Activated T-cell treated with anti-CD3 and anti-CD28 coated beads, Interleukin-2, amount 50 U/mL, for 48 hours (primary cell): Measurements from ENCODE around the gene ZNF619.
A peak's percentile ranks its signal among the peaks of the same experiment; 100 is the strongest.

Source experiments
- DNase-seq, 2 experiments: peaks; one replicate each; pipeline ENCODE4 v3.0.0-alpha.2; 2020

ZNF619 gene

GRCh38 chr3:40468018-40468417 is 8.9 kb upstream of the ZNF619 start:
- DNase-seq, result no peak

- no peak for DNase-seq
Observed at GRCh38 chr3:40470701-40471100, 6.2 kb upstream of the ZNF619 start.

- DNase-seq, result no peak
Observed at GRCh38 chr3:40477666-40478065, 744 bp downstream of the ZNF619 start.

- no peak for DNase-seq
Observed at GRCh38 chr3:40487172-40487571, 10.2 kb downstream of the ZNF619 start.

- DNase-seq, result no peak
Observed at GRCh38 chr3:40490916-40491315, 14.0 kb downstream of the ZNF619 start.

GRCh38 chr3:40494698-40495097 is 17.8 kb downstream of the ZNF619 start:
- no peak for DNase-seq

- no peak for DNase-seq
Observed at GRCh38 chr3:40497288-40497687, 20.4 kb downstream of the ZNF619 start.

GRCh38 chr3:40499952-40500351 is 23.0 kb downstream of the ZNF619 start:
- no peak for DNase-seq

GRCh38 chr3:40502034-40502433 is 25.1 kb downstream of the ZNF619 start:
- no peak for DNase-seq

GRCh38 chr3:40504636-40505430 is 27.9 kb downstream of the ZNF619 start:
- DNase-seq, result no peak

- DNase-seq, result peak; percentile 58 to 66
Observed at GRCh38 chr3:40505599-40506462, 28.9 kb downstream of the ZNF619 start, which contains the start of gene ZNF620. Gene ZNF620 (plus strand): TSS chr3:40506039. CDS start chr3:40506353, 314 bp downstream.

GRCh38 chr3:40511031-40511718 is 34.3 kb downstream of the ZNF619 start:
- DNase-seq, result no peak

- no peak for DNase-seq
Observed at GRCh38 chr3:40516201-40516600, 39.3 kb downstream of the ZNF619 start.

- DNase-seq, result no peak
Observed at GRCh38 chr3:40518067-40518466, 41.1 kb downstream of the ZNF619 start.

GRCh38 chr3:40518848-40519247 is 41.9 kb downstream of the ZNF619 start:
- no peak for DNase-seq

- no peak for DNase-seq
Observed at GRCh38 chr3:40521254-40521653, 44.3 kb downstream of the ZNF619 start.

GRCh38 chr3:40523781-40524180 is 46.9 kb downstream of the ZNF619 start:
- no peak for DNase-seq

- DNase-seq, result no peak
Observed at GRCh38 chr3:40524222-40524567, 47.3 kb downstream of the ZNF619 start.

- DNase-seq, result peak; percentile 89 to 92
Observed at GRCh38 chr3:40524568-40525285, 47.8 kb downstream of the ZNF619 start, which contains the start of gene ZNF621. Gene ZNF621 (plus strand): TSS chr3:40524960. CDS start chr3:40525841, 881 bp downstream.

GRCh38 chr3:40528426-40528825 is 51.5 kb downstream of the ZNF619 start:
- no peak for DNase-seq

GRCh38 chr3:40532252-40532651 is 55.3 kb downstream of the ZNF619 start:
- DNase-seq, result no peak

- DNase-seq, result no peak
Observed at GRCh38 chr3:40534283-40534682, 57.4 kb downstream of the ZNF619 start.
